Fibroblast of upper back skin (primary cell): ENCODE results near the gene ACACB.
A peak's percentile ranks its signal among the peaks of the same experiment; 100 is the strongest.
"Not testable (repeated sequence)": the region's sequence is repeated elsewhere in the genome, so short reads cannot be mapped to it uniquely, and the experiment has no call there.

Experiments
- DNase-seq: peaks from one replicate; pipeline ENCODE4 v3.0.0-alpha.2; 2013

The ACACB gene

GRCh38 chr12:109144224-109144623 is 27.8 kb downstream of the ACACB start:
- no peak for DNase-seq

- DNase-seq: not testable (repeated sequence)
Observed at GRCh38 chr12:109147126-109147525, 30.7 kb downstream of the ACACB start.

- peak; percentile 7 for DNase-seq
Observed at GRCh38 chr12:109147954-109148353, 31.6 kb downstream of the ACACB start.

GRCh38 chr12:109150124-109150640 is 33.8 kb downstream of the ACACB start:
- DNase-seq: no peak

GRCh38 chr12:109151457-109151856 is 35.1 kb downstream of the ACACB start:
- DNase-seq: no peak

- DNase-seq: no peak
Observed at GRCh38 chr12:109153821-109154441, 37.5 kb downstream of the ACACB start.

- DNase-seq: peak; percentile 57
Observed at GRCh38 chr12:109154451-109155438, 38.4 kb downstream of the ACACB start.

GRCh38 chr12:109156036-109156435 is 39.6 kb downstream of the ACACB start:
- DNase-seq: no peak

- no peak for DNase-seq
Observed at GRCh38 chr12:109156586-109156985, 40.2 kb downstream of the ACACB start.

- DNase-seq: no peak
Observed at GRCh38 chr12:109157986-109158385, 41.6 kb downstream of the ACACB start.

GRCh38 chr12:109160433-109160832 is 44.0 kb downstream of the ACACB start:
- no peak for DNase-seq

- DNase-seq: no peak
Observed at GRCh38 chr12:109160873-109161272, 44.5 kb downstream of the ACACB start.

GRCh38 chr12:109162551-109162950 is 46.2 kb downstream of the ACACB start:
- no peak for DNase-seq

- no peak for DNase-seq
Observed at GRCh38 chr12:109163167-109163566, 46.8 kb downstream of the ACACB start.

GRCh38 chr12:109165599-109165998 is 49.2 kb downstream of the ACACB start:
- no peak for DNase-seq

GRCh38 chr12:109166371-109166770 is 50.0 kb downstream of the ACACB start:
- no peak for DNase-seq

GRCh38 chr12:109167781-109168180 is 51.4 kb downstream of the ACACB start:
- no peak for DNase-seq

- no peak for DNase-seq
Observed at GRCh38 chr12:109169262-109169661, 52.9 kb downstream of the ACACB start.

- no peak for DNase-seq
Observed at GRCh38 chr12:109169686-109170085, 53.3 kb downstream of the ACACB start.

GRCh38 chr12:109170324-109170723 is 53.9 kb downstream of the ACACB start:
- DNase-seq: no peak

- DNase-seq: not testable (repeated sequence)
Observed at GRCh38 chr12:109172787-109173186, 56.4 kb downstream of the ACACB start.

GRCh38 chr12:109173443-109174240 is 57.3 kb downstream of the ACACB start:
- DNase-seq: no peak

- no peak for DNase-seq
Observed at GRCh38 chr12:109174468-109174867, 58.1 kb downstream of the ACACB start.
